Medulla oblongata (tissue), 1 donor: Measurements from ENCODE around the gene CUL3.
"Not testable (repeated sequence)": the region's sequence is repeated elsewhere in the genome, so short reads cannot be mapped to it uniquely, and the experiment has no call there.

ENCODE experiments used
- DNase-seq: peaks from one replicate; pipeline ENCODE4 v3.0.0-alpha.2; 2015; ENCODE audit errors: extremely low spot score

CUL3 gene

GRCh38 chr2:224585211-224586088 is at the start of gene CUL3:
Gene CUL3 (minus strand): TSS chr2:224585363. CDS start chr2:224585009, 354 bp downstream.
- peak; percentile 99 for DNase-seq

GRCh38 chr2:224630659-224631550 is 45.7 kb upstream of the CUL3 start:
- DNase-seq = no peak

GRCh38 chr2:224628416-224628815 is 43.3 kb upstream of the CUL3 start:
- DNase-seq = no peak

- no peak for DNase-seq
Measured at GRCh38 chr2:224626735-224627134, 41.6 kb upstream of the CUL3 start.

GRCh38 chr2:224613543-224614286 is 28.6 kb upstream of the CUL3 start:
- DNase-seq = no peak

GRCh38 chr2:224612578-224612977 is 27.4 kb upstream of the CUL3 start:
- no peak for DNase-seq

GRCh38 chr2:224611938-224612337 is 26.8 kb upstream of the CUL3 start:
- DNase-seq = no peak

GRCh38 chr2:224608104-224608503 is 22.9 kb upstream of the CUL3 start:
- no peak for DNase-seq

GRCh38 chr2:224603746-224604500 is 18.8 kb upstream of the CUL3 start:
- not testable (repeated sequence) for DNase-seq

- not testable (repeated sequence) for DNase-seq
Measured at GRCh38 chr2:224602778-224603375, 17.7 kb upstream of the CUL3 start.

GRCh38 chr2:224601923-224602322 is 16.8 kb upstream of the CUL3 start:
- no peak for DNase-seq

- no peak for DNase-seq
Measured at GRCh38 chr2:224598678-224599077, 13.5 kb upstream of the CUL3 start.

- DNase-seq = no peak
Measured at GRCh38 chr2:224596289-224596688, 11.1 kb upstream of the CUL3 start.

- DNase-seq = no peak
Measured at GRCh38 chr2:224595518-224595917, 10.4 kb upstream of the CUL3 start.

- DNase-seq = no peak
Measured at GRCh38 chr2:224594840-224595239, 9.7 kb upstream of the CUL3 start.

- DNase-seq = no peak
Measured at GRCh38 chr2:224591220-224591619, 6.1 kb upstream of the CUL3 start.

- DNase-seq = peak; percentile 28
Measured at GRCh38 chr2:224586127-224586695, 1.0 kb upstream of the CUL3 start.

- peak; percentile 51 for DNase-seq
Measured at GRCh38 chr2:224584785-224585210, 365 bp downstream of the CUL3 start.

- peak; percentile 58 for DNase-seq
Measured at GRCh38 chr2:224584111-224584784, 915 bp downstream of the CUL3 start.

- not testable (repeated sequence) for DNase-seq
Measured at GRCh38 chr2:224583033-224583432, 2.1 kb downstream of the CUL3 start.
